BE2C (cell line): ENCODE data around the gene DKC1.

Experiments used
- DNase-seq: peaks from one replicate; pipeline ENCODE4 v3.0.0-alpha.2; 2020
- H3K27me3 ChIP-seq: fragments of 250-450 bp; sonication (Bioruptor Pico); 2 replicates; pipeline ENCODE4 v1.5.1; 2020; ENCODE audit warnings: mild to moderate bottlenecking
- H3K36me3 ChIP-seq: fragments of 250-450 bp; sonication (Bioruptor Pico); 2 replicates; pipeline ENCODE4 v1.5.1; 2020; ENCODE audit warnings: mild to moderate bottlenecking
- H3K4me1 ChIP-seq: fragments of 250-450 bp; sonication (Bioruptor Pico); 2 replicates; pipeline ENCODE4 v1.5.1; 2020
- H3K4me3 ChIP-seq: 2 replicates; pipeline ENCODE4 v1.5.1; 2011; ENCODE audit warnings: low read depth, low read length
- H3K9me3 ChIP-seq: fragments of 250-450 bp; sonication (Bioruptor Pico); 2 replicates; pipeline ENCODE4 v1.5.1; 2020
- CTCF ChIP-seq: IDR thresholded peaks from 2 replicates; pipeline ENCODE4 v1.5.1; 2012; ENCODE audit warnings: mild to moderate bottlenecking, low read depth, low read length

The DKC1 gene

GRCh38 chrX:154720067-154720466 is 42.6 kb upstream of the DKC1 start:
- Histone ChIP-seq H3K36me3 (no peaks in the 10 kb centered on the region), H3K4me3 (no peak overlapping the region), H3K9me3 (no peaks in the 10 kb centered on the region), H3K4me1 (no peaks in the 10 kb centered on the region), H3K27me3 (no peaks in the 10 kb centered on the region)
- DNase-seq, result no peak
- no peak for TF ChIP-seq CTCF

GRCh38 chrX:154721155-154721554 is 41.5 kb upstream of the DKC1 start:
- DNase-seq, result no peak
- Histone ChIP-seq H3K4me3 (no peak overlapping the region), H3K27me3 (no peaks in the 10 kb centered on the region), H3K9me3 (no peaks in the 10 kb centered on the region), H3K36me3 (no peaks in the 10 kb centered on the region), H3K4me1 (no peaks in the 10 kb centered on the region)
- no peak for TF ChIP-seq CTCF

DNA sequence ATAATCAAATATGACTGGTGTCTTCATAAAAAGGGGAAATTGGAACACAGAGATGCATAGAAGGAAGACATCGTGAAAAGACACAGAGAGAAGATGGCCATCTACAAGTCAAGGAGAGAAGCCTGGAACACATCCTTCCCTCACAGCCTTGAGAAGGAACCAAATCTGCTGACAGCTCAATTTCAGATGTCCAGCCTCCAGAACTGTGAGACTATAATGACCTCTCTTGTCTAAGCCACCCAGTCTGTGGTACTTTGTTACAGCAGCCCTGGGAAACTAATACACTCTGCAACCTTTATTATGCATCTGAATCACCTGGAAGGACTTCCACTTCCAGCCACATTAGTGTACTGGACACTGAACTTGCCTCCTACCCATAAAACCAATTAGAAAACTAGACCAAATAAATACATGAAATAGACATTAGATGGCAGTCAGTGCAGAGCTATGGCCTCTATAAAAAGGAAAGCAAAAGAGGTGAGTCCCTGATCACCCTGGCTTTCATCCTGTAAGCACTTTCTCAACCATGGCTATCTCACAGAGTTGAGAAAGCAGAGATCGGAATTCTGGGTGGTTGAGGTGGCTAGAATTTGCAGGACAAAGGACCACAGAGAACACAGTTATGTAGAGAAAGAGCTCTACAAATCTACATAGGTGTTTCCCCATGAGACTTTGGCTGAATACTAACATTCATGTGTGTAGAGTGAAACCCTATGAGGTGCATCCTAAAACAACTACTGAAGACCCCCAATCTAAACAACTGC is 37.5 kb upstream of the DKC1 start:
- Histone ChIP-seq H3K4me3 (no peak overlapping the region), H3K4me1 (no peaks in the 10 kb centered on the region), H3K36me3 (no peaks in the 10 kb centered on the region), H3K27me3 (no peaks in the 10 kb centered on the region), H3K9me3 (no peaks in the 10 kb centered on the region)
- DNase-seq, result no peak
- TF ChIP-seq CTCF, result no peak

GRCh38 chrX:154727418-154727817 is 35.2 kb upstream of the DKC1 start:
- no peaks in the 10 kb centered on the region for H3K36me3 ChIP-seq
- no peak for TF ChIP-seq CTCF
- H3K4me1 ChIP-seq, result no peaks in the 10 kb centered on the region
- H3K4me3 ChIP-seq, result no peak overlapping the region
- no peaks in the 10 kb centered on the region for H3K9me3 ChIP-seq
- no peaks in the 10 kb centered on the region for H3K27me3 ChIP-seq
- DNase-seq, result no peak

GRCh38 chrX:154727871-154728270 is 34.8 kb upstream of the DKC1 start:
- Histone ChIP-seq H3K36me3 (no peaks in the 10 kb centered on the region), H3K9me3 (no peaks in the 10 kb centered on the region), H3K4me3 (no peak overlapping the region), H3K27me3 (no peaks in the 10 kb centered on the region), H3K4me1 (no peaks in the 10 kb centered on the region)
- DNase-seq, result no peak
- TF ChIP-seq CTCF, result no peak

DNA sequence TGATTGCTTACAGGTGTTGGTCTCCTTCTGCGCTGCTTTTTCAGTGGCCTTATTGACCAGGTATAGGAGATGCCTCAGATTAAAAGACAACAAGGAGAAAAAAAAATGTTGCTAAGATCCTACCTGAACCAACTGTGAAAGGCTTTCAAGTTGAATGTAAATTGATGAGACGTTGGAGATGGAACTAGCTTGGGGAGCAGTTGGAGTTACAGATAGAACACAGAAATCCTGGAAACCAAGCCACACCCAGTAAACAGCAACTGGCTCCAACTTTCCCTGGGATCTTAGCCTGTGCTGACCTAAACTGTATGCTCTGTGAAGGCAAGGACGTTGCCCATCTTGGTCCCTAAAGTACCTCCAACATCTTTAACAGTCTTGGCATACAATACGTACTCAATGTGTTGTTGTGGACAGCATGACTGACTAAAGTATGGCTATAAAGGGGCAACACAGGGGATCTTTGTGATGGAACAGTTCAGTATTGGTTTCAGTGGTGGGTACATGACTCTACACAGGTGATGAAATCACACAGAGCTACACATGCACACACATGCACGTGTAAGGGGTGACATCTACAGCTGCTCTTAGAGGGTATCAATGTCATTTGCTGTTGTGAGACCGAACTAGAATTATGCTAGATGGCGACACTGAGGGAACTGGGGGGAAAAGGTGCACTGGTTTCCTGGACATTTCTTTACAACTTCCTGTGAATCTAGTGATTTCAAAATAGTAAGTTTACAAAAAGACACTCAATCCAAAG is 34.1 kb upstream of the DKC1 start:
- no peaks in the 10 kb centered on the region for H3K9me3 ChIP-seq
- H3K4me3 ChIP-seq, result no peak overlapping the region
- DNase-seq, result no peak
- TF ChIP-seq CTCF, result no peak
- no peaks in the 10 kb centered on the region for H3K4me1 ChIP-seq
- no peaks in the 10 kb centered on the region for H3K27me3 ChIP-seq
- H3K36me3 ChIP-seq, result no peaks in the 10 kb centered on the region
